ENCODE data around the gene CDKL4. TPM values are rescaled to one million over a fixed set of nuclear protein-coding genes. Genes with fewer than 3 reads are reported as not detected.

The CDKL4 gene
- total and polyA plus RNA-seq, 2 of the 13 experiments (the other 11 are each of a cell fraction or from before 2014, with no cell fraction given) = 0.29 to 0.50 TPM

DNA sequence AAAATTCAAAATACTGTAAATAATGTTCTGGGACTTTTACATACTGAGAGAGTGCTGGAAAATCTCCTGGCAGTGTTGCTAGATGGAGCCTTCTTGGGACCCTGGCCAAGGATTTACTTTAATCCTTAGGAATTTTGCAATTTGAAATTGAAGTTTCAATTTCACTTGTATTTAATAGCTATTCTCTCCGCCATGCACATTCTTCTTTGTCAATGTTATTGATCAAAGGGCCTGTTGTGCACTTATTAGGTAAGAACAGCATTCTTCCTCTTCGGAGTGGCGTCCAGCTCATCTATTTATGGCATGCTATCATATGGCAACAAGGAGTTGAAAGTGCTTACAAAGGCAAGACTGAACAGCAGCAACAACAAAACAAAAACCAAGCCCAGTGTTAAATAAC lies 82.8 kb downstream of the CDKL4 start:
- Histone ChIP-seq H3K79me2 (ENCODE audit: insufficient read depth, low read length) (no peaks in the 10 kb centered on the region), H3K4me3 (replicated peaks in 1 of 3; ENCODE audit: insufficient read depth in 1 of 3, low read depth in 2 of 3, low read length in 3 of 3) (no peak overlapping the region), H3K9ac (ENCODE audit: insufficient read depth, low read depth, low read length) (no peak overlapping the region), H3K36me3 (replicated peaks in 1 of 2; ENCODE audit: control insufficient read depth in 1 of 2, insufficient read depth in 2 of 2, low read length in 2 of 2) (no peaks in the 10 kb centered on the region), H3K27me3 (ENCODE audit: control insufficient read depth in 1 of 2, insufficient read depth in 2 of 2, low read length in 2 of 2) (no peaks in the 10 kb centered on the region), H3K9me3 (ENCODE audit: low read length) (no peaks in the 10 kb centered on the region), H2AFZ (ENCODE audit: low read length) (no peak overlapping the region), H3K27ac (ENCODE audit: extremely low read length, insufficient read depth, low read length) (no peak overlapping the region), H3K4me1 (ENCODE audit: insufficient read depth, low read length) (no peaks in the 10 kb centered on the region), H3K4me2 (ENCODE audit: low read depth, low read length) (no peak overlapping the region), H4K20me1 (ENCODE audit: insufficient read depth, low read length) (no peaks in the 10 kb centered on the region)
- no TSS peak for BruUV-seq (replicated peaks)
- CTCF ChIA-PET (ENCODE audit: low intra/inter-chr PET ratio, low total read pairs) = no interaction called here
- TF ChIP-seq ZNF12 (CRISPR knock-in tag; IDR thresholded peaks at IDR 0.05) (no peak), CHD2 (IDR thresholded peaks at IDR 0.05; ENCODE audit: low read depth, low read length) (no peak), NFIB (CRISPR knock-in tag; IDR thresholded peaks at IDR 0.05; ENCODE audit: borderline replicate concordance) (no peak), TGIF2 (CRISPR knock-in tag; IDR thresholded peaks at IDR 0.05) (no peak), NCOA1 (CRISPR knock-in tag; IDR thresholded peaks at IDR 0.05) (no peak), ARNT2 (CRISPR knock-in tag; IDR thresholded peaks at IDR 0.05; ENCODE audit: low read depth) (no peak), ZBTB2 (CRISPR knock-in tag; IDR thresholded peaks at IDR 0.05; ENCODE audit: low read depth) (no peak)
- TF ChIP-seq, protein P1, sequence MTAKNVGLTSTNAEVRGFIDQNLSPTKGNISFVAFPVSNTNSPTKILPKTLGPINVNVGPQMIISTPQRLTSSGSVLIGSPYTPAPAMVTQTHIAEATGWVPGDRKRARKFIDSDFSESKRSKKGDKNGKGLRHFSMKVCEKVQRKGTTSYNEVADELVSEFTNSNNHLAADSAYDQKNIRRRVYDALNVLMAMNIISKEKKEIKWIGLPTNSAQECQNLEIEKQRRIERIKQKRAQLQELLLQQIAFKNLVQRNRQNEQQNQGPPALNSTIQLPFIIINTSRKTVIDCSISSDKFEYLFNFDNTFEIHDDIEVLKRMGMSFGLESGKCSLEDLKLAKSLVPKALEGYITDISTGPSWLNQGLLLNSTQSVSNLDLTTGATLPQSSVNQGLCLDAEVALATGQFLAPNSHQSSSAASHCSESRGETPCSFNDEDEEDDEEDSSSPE (CRISPR knock-in tag; IDR thresholded peaks at IDR 0.05) = no peak
- in situ Hi-C loops (cut with HindIII; ENCODE audit: extremely low pct_ligation_motif_present, low pct_unique_long_range_greater_than_20kb) (no loop called here), intact Hi-C loops (cut with micrococcal nuclease; ENCODE audit: unreplicated experiment) (no loop called here)
- FAIRE-seq (no peak), DNase-seq (ENCODE audit: low spot score) (no peak), ATAC-seq (no peak)
- POLR2A ChIA-PET = no interaction called here
- 44% methylated on average over 3 of the region's 3 CpGs for WGBS (ENCODE audit: low lambda C conversion rate)

All from HepG2 (cell line).